ENCODE measurements around the gene DENND6B.
A peak's percentile ranks its signal among the peaks of the same experiment; 100 is the strongest.
"Not testable (repeated sequence)": the region's sequence is repeated elsewhere in the genome, so short reads cannot be mapped to it uniquely, and the experiment has no call there.

DENND6B gene

GRCh38 chr22:50326956-50327710 is at the start of gene DENND6B:
Gene DENND6B (minus strand): TSS chr22:50327012. CDS start chr22:50326988, 24 bp downstream.
- ATAC-seq = peak; percentile 98
- peak within 1 kb of the TSS; percentile 83 for H3K4me3 Mint-ChIP-seq
- no peaks in the 10 kb centered on the region for H3K9me3 Mint-ChIP-seq
- no peaks in the 10 kb centered on the region for H3K27me3 Mint-ChIP-seq
- peak within 1 kb of the TSS; percentile 88 for H3K27ac Mint-ChIP-seq
- no peaks in the 10 kb centered on the region for H3K36me3 Mint-ChIP-seq
- H3K4me1 Mint-ChIP-seq = peaks cover 14% of the 10 kb centered on the region

- peaks cover 26% of the 10 kb centered on the region for H3K36me3 Mint-ChIP-seq
- ATAC-seq = peak; percentile 36
- peaks cover 8% of the 10 kb centered on the region for H3K4me1 Mint-ChIP-seq
- H3K9me3 Mint-ChIP-seq = no peaks in the 10 kb centered on the region
- H3K27ac Mint-ChIP-seq = peak overlapping the region; percentile 60
- no peak overlapping the region for H3K4me3 Mint-ChIP-seq
- H3K27me3 Mint-ChIP-seq = no peaks in the 10 kb centered on the region
Observed at GRCh38 chr22:50376085-50376651, 49.4 kb upstream of the DENND6B start.

- Mint-ChIP-seq H3K27ac (no peak overlapping the region), H3K4me1 (peaks cover 20% of the 10 kb centered on the region), H3K9me3 (no peaks in the 10 kb centered on the region), H3K36me3 (peaks cover 15% of the 10 kb centered on the region), H3K4me3 (no peak overlapping the region), H3K27me3 (no peaks in the 10 kb centered on the region)
- ATAC-seq = no peak
Observed at GRCh38 chr22:50371101-50371648, 44.4 kb upstream of the DENND6B start.

GRCh38 chr22:50367778-50368500 is 41.1 kb upstream of the DENND6B start:
- Mint-ChIP-seq H3K4me1 (peaks cover 20% of the 10 kb centered on the region), H3K27me3 (no peaks in the 10 kb centered on the region), H3K27ac (no peak overlapping the region), H3K36me3 (peaks cover 10% of the 10 kb centered on the region), H3K9me3 (no peaks in the 10 kb centered on the region), H3K4me3 (no peak overlapping the region)
- no peak for ATAC-seq

- not testable (repeated sequence) for H3K27me3 Mint-ChIP-seq, H3K27ac Mint-ChIP-seq, ATAC-seq, H3K4me3 Mint-ChIP-seq, H3K9me3 Mint-ChIP-seq
- Mint-ChIP-seq H3K4me1 (peaks cover 44% of the 10 kb centered on the region), H3K36me3 (peaks cover 31% of the 10 kb centered on the region)
Observed at GRCh38 chr22:50363803-50364194, 37.0 kb upstream of the DENND6B start.

- H3K36me3 Mint-ChIP-seq = peaks cover 31% of the 10 kb centered on the region
- no peaks in the 10 kb centered on the region for H3K27me3 Mint-ChIP-seq
- H3K4me1 Mint-ChIP-seq = peaks cover 44% of the 10 kb centered on the region
- no peaks in the 10 kb centered on the region for H3K9me3 Mint-ChIP-seq
- H3K27ac Mint-ChIP-seq = no peak overlapping the region
- ATAC-seq = no peak
- no peak overlapping the region for H3K4me3 Mint-ChIP-seq
Observed at GRCh38 chr22:50363166-50363802, 36.5 kb upstream of the DENND6B start.

- H3K36me3 Mint-ChIP-seq = peaks cover 21% of the 10 kb centered on the region
- H3K4me3 Mint-ChIP-seq = no peak overlapping the region
- no peak overlapping the region for H3K27ac Mint-ChIP-seq
- ATAC-seq = no peak
- no peaks in the 10 kb centered on the region for H3K9me3 Mint-ChIP-seq
- H3K27me3 Mint-ChIP-seq = no peaks in the 10 kb centered on the region
- peaks cover 39% of the 10 kb centered on the region for H3K4me1 Mint-ChIP-seq
Observed at GRCh38 chr22:50361688-50362087, 34.9 kb upstream of the DENND6B start.

GRCh38 chr22:50361222-50361621 is 34.4 kb upstream of the DENND6B start:
- peaks cover 35% of the 10 kb centered on the region for H3K4me1 Mint-ChIP-seq

GRCh38 chr22:50360578-50360977 is 33.8 kb upstream of the DENND6B start:
- Mint-ChIP-seq H3K9me3 (no peaks in the 10 kb centered on the region), H3K27ac (peak overlapping the region; percentile 10), H3K4me1 (peaks cover 35% of the 10 kb centered on the region)

More at GRCh38 chr22:50361222-50361621, 34.4 kb upstream of the DENND6B start:
- Mint-ChIP-seq H3K4me3 (no peak overlapping the region), H3K27me3 (no peaks in the 10 kb centered on the region), H3K9me3 (no peaks in the 10 kb centered on the region), H3K36me3 (peaks cover 21% of the 10 kb centered on the region), H3K27ac (peak overlapping the region; percentile 10)
- ATAC-seq = no peak

GRCh38 chr22:50357756-50358155 is 30.9 kb upstream of the DENND6B start:
- no peak for ATAC-seq
- Mint-ChIP-seq H3K4me1 (peaks cover 29% of the 10 kb centered on the region), H3K36me3 (peaks cover 29% of the 10 kb centered on the region), H3K27me3 (no peaks in the 10 kb centered on the region), H3K27ac (no peak overlapping the region), H3K4me3 (no peak overlapping the region), H3K9me3 (no peaks in the 10 kb centered on the region)

More at GRCh38 chr22:50360578-50360977, 33.8 kb upstream of the DENND6B start:
- Mint-ChIP-seq H3K36me3 (peaks cover 21% of the 10 kb centered on the region), H3K4me3 (no peak overlapping the region), H3K27me3 (no peaks in the 10 kb centered on the region)
- ATAC-seq = no peak

- Mint-ChIP-seq H3K4me3 (no peak overlapping the region), H3K9me3 (no peaks in the 10 kb centered on the region), H3K27ac (no peak overlapping the region), H3K27me3 (no peaks in the 10 kb centered on the region), H3K36me3 (peaks cover 34% of the 10 kb centered on the region), H3K4me1 (peaks cover 23% of the 10 kb centered on the region)
- ATAC-seq = no peak
Observed at GRCh38 chr22:50357222-50357621, 30.4 kb upstream of the DENND6B start.

GRCh38 chr22:50356186-50356585 is 29.4 kb upstream of the DENND6B start:
- Mint-ChIP-seq H3K4me3 (no peak overlapping the region), H3K27ac (no peak overlapping the region), H3K27me3 (no peaks in the 10 kb centered on the region), H3K4me1 (peaks cover 13% of the 10 kb centered on the region), H3K9me3 (no peaks in the 10 kb centered on the region), H3K36me3 (peaks cover 34% of the 10 kb centered on the region)
- ATAC-seq = no peak

GRCh38 chr22:50348058-50348457 is 21.2 kb upstream of the DENND6B start:
- no peaks in the 10 kb centered on the region for H3K27me3 Mint-ChIP-seq
- H3K4me3 Mint-ChIP-seq = no peak overlapping the region
- H3K36me3 Mint-ChIP-seq = peaks cover 9% of the 10 kb centered on the region
- H3K4me1 Mint-ChIP-seq = no peaks in the 10 kb centered on the region
- ATAC-seq = no peak
- no peaks in the 10 kb centered on the region for H3K9me3 Mint-ChIP-seq
- H3K27ac Mint-ChIP-seq = no peak overlapping the region

GRCh38 chr22:50347157-50347556 is 20.3 kb upstream of the DENND6B start:
- no peak overlapping the region for H3K4me3 Mint-ChIP-seq
- H3K27me3 Mint-ChIP-seq = no peaks in the 10 kb centered on the region
- no peaks in the 10 kb centered on the region for H3K9me3 Mint-ChIP-seq
- peaks cover under 1% of the 10 kb centered on the region for H3K36me3 Mint-ChIP-seq
- no peak for ATAC-seq
- no peaks in the 10 kb centered on the region for H3K4me1 Mint-ChIP-seq
- H3K27ac Mint-ChIP-seq = no peak overlapping the region

GRCh38 chr22:50346470-50346869 is 19.7 kb upstream of the DENND6B start:
- no peaks in the 10 kb centered on the region for H3K4me1 Mint-ChIP-seq
- no peak overlapping the region for H3K27ac Mint-ChIP-seq
- no peaks in the 10 kb centered on the region for H3K9me3 Mint-ChIP-seq
- no peak overlapping the region for H3K4me3 Mint-ChIP-seq
- H3K36me3 Mint-ChIP-seq = no peaks in the 10 kb centered on the region
- no peaks in the 10 kb centered on the region for H3K27me3 Mint-ChIP-seq
- no peak for ATAC-seq

All from stimulated activated memory B cell treated with anti-CD40 and anti-IgM and Interleukin-4, amounts not matched to agents 10 μg/mL and 1 μg/mL and 100 μg/mL, for 72 hours (primary cell).